MM.1S (cell line): ENCODE measurements around the gene ST8SIA5.

Experiments
- DNase-seq: peaks from one replicate; pipeline ENCODE4 v3.0.0-alpha.2; 2015
- H2AFZ ChIP-seq: fragments of 300-600 bp; sonication (generic); 2 replicates; pipeline ENCODE4 v1.6.0; 2016; ENCODE audit warnings: antibody characterized with exemption, low read length
- H3F3A ChIP-seq: fragments of 300-600 bp; sonication (generic); 2 replicates; pipeline ENCODE4 v1.6.1; 2016; ENCODE audit warnings: mild to moderate bottlenecking, antibody characterized with exemption, low read length, moderate library complexity, mixed read lengths; ENCODE audit not compliant: insufficient read depth
- H3K27ac ChIP-seq: fragments of 300-600 bp; sonication (generic); 2 replicates; pipeline ENCODE4 v1.5.1; 2016; ENCODE audit warnings: mild to moderate bottlenecking, low read length
- H3K27me3 ChIP-seq: fragments of 300-600 bp; sonication (generic); replicated peaks from 2 replicates; pipeline ENCODE4 v1.6.0; 2016; ENCODE audit warnings: low read length; ENCODE audit not compliant: insufficient read depth
- H3K36me3 ChIP-seq: fragments of 300-600 bp; sonication (generic); replicated peaks from 2 replicates; pipeline ENCODE4 v1.6.1; 2016; ENCODE audit warnings: mild to moderate bottlenecking, low read length, mixed read lengths; ENCODE audit not compliant: insufficient read depth
- H3K4me1 ChIP-seq: fragments of 300-600 bp; sonication (generic); 2 replicates; pipeline ENCODE4 v1.6.1; 2016; ENCODE audit warnings: low read length, mixed read lengths
- H3K4me2 ChIP-seq: fragments of 300-600 bp; sonication (generic); 2 replicates; pipeline ENCODE4 v1.6.0; 2016; ENCODE audit warnings: low read depth, low read length
- H3K4me3 ChIP-seq: fragments of 300-600 bp; sonication (generic); 2 replicates; pipeline ENCODE4 v1.5.1; 2016; ENCODE audit warnings: low read length, mixed read lengths
- H3K79me2 ChIP-seq: fragments of 300-600 bp; sonication (generic); 2 replicates; pipeline ENCODE4 v1.6.1; 2016; ENCODE audit warnings: mixed run types, low read length, mixed read lengths
- H3K9ac ChIP-seq: fragments of 300-600 bp; sonication (generic); 2 replicates; pipeline ENCODE4 v1.6.1; 2016; ENCODE audit warnings: low read length, mixed read lengths
- H3K9me2 ChIP-seq: fragments of 300-600 bp; sonication (generic); replicated peaks from 2 replicates; pipeline ENCODE4 v1.6.1; 2016; ENCODE audit warnings: mild to moderate bottlenecking, low read length, mixed read lengths; ENCODE audit not compliant: insufficient read depth
- H3K9me3 ChIP-seq: fragments of 300-600 bp; sonication (generic); replicated peaks from 2 replicates; pipeline ENCODE4 v1.6.1; 2016; ENCODE audit warnings: mild to moderate bottlenecking, low read length, mixed read lengths; ENCODE audit not compliant: insufficient read depth
- H4K20me1 ChIP-seq: fragments of 300-600 bp; sonication (generic); 2 replicates; pipeline ENCODE4 v1.6.1; 2016; ENCODE audit warnings: mild to moderate bottlenecking, low read length, moderate library complexity, mixed read lengths; ENCODE audit not compliant: insufficient read depth
- EZH2 ChIP-seq: fragments of 300-600 bp; sonication (generic); optimal IDR thresholded peaks from 2 replicates; pipeline ENCODE3; 2017; ENCODE audit warnings: low read depth, mild to moderate bottlenecking, antibody characterized with exemption, low read length, mixed read lengths
- EZH2phosphoT487 ChIP-seq: fragments of 300-600 bp; sonication (generic); IDR thresholded peaks from 2 replicates; pipeline ENCODE4 v1.6.1; 2018; ENCODE audit warnings: antibody characterized with exemption, low read length
- TF ChIP-seq, protein P1 (sequence below): fragments of 300-600 bp; sonication (generic); IDR thresholded peaks from 2 replicates; pipeline ENCODE4 v1.5.1; 2016; ENCODE audit warnings: antibody characterized with exemption, low read length, mixed read lengths

ST8SIA5 gene

DNA sequence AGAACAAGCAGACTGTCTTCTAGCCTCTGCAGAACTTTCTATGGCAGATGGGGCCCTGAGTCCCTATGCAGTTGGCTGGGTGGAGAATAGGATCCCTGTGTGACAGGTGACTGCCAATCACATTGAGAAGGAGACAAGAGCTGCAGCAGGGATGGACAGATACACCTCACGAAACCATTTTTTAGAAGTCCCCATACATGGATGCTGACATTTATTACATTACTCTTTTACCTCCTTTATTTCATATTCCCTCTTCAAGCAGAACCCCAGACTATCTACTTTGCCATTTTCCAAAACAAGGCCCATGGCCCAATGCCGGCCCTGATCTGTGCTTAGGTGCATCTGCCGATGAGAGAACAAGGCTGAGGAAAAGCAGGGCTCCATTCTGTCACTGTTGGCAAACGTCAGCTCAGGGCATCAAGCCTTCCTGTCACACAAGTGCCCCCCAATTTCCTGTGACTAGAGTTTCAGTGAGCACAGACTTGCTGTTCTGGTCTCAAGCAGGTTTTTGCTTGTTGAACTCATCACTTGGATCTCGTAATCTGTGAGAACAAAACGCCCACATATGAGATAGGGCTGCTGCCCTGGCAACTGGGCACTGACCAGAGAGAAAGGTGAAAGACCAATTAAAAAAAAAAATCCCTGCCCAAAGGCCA lies 135.6 kb downstream of the ST8SIA5 start:
- no peak overlapping the region for H3K4me2 ChIP-seq
- no peaks in the 10 kb centered on the region for H3K27me3 ChIP-seq
- no peaks in the 10 kb centered on the region for H3K36me3 ChIP-seq
- H4K20me1 ChIP-seq = no peaks in the 10 kb centered on the region
- TF ChIP-seq EZH2phosphoT487 = no peak
- TF ChIP-seq, protein P1, sequence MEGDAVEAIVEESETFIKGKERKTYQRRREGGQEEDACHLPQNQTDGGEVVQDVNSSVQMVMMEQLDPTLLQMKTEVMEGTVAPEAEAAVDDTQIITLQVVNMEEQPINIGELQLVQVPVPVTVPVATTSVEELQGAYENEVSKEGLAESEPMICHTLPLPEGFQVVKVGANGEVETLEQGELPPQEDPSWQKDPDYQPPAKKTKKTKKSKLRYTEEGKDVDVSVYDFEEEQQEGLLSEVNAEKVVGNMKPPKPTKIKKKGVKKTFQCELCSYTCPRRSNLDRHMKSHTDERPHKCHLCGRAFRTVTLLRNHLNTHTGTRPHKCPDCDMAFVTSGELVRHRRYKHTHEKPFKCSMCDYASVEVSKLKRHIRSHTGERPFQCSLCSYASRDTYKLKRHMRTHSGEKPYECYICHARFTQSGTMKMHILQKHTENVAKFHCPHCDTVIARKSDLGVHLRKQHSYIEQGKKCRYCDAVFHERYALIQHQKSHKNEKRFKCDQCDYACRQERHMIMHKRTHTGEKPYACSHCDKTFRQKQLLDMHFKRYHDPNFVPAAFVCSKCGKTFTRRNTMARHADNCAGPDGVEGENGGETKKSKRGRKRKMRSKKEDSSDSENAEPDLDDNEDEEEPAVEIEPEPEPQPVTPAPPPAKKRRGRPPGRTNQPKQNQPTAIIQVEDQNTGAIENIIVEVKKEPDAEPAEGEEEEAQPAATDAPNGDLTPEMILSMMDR = no peak
- no peak for TF ChIP-seq EZH2
- H3K9ac ChIP-seq = no peak overlapping the region
- H3K27ac ChIP-seq = no peak overlapping the region
- no peak for DNase-seq
- H3K4me1 ChIP-seq = peaks cover 20% of the 10 kb centered on the region
- H3K79me2 ChIP-seq = no peaks in the 10 kb centered on the region
- no peak overlapping the region for H2AFZ ChIP-seq
- no peaks in the 10 kb centered on the region for H3K9me3 ChIP-seq
- no peak overlapping the region for H3K4me3 ChIP-seq
- H3F3A ChIP-seq = peaks cover 6% of the 10 kb centered on the region; the same call in 1 of the 2 replicates
- H3K9me2 ChIP-seq = no peaks in the 10 kb centered on the region

DNA sequence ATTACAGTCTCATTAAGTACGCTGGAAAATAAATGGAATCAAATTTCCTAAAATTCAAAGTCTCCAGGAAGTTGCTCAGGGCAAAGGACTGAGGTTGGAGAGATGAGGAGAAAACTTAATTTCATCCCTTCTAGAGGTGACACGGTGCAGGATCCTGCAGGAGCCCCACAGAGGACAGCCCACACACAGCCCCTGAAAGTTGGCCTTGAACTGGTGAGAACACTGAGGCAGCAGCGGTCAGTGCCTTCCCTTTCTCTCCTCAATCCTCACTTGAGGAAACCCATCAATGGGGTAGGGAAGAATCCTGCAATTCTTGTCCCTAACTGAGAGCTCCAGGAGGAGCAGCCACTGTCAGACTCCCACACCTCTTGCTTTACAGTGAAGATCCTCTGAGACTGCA lies 137.3 kb downstream of the ST8SIA5 start:
- DNase-seq = no peak
- H3K9me3 ChIP-seq = no peaks in the 10 kb centered on the region
- H3K9me2 ChIP-seq = no peaks in the 10 kb centered on the region
- TF ChIP-seq EZH2 (no peak), EZH2phosphoT487 (no peak)
- TF ChIP-seq, protein P1 = no peak
- H3K4me3 ChIP-seq = no peak overlapping the region
- no peak overlapping the region for H3K27ac ChIP-seq
- H4K20me1 ChIP-seq = no peaks in the 10 kb centered on the region
- H3K4me2 ChIP-seq = no peak overlapping the region
- peaks cover 20% of the 10 kb centered on the region for H3K4me1 ChIP-seq
- H3K27me3 ChIP-seq = no peaks in the 10 kb centered on the region
- no peaks in the 10 kb centered on the region for H3K79me2 ChIP-seq
- no peaks in the 10 kb centered on the region for H3K36me3 ChIP-seq
- H3F3A ChIP-seq = peaks cover 6% of the 10 kb centered on the region; the same call in 1 of the 2 replicates
- no peak overlapping the region for H3K9ac ChIP-seq
- no peak overlapping the region for H2AFZ ChIP-seq
